Trophoblast cell (in vitro differentiated cells and primary cell): ENCODE data around the gene SLC10A7.
A peak's percentile ranks its signal among the peaks of the same experiment; 100 is the strongest.

Experiments used
- DNase-seq, 2 donors: peaks; one replicate each; pipeline ENCODE4 v3.0.0-alpha.2; 2016
- H2AFZ ChIP-seq: 2 replicates; pipeline ENCODE4 v1.6.1; 2013; ENCODE audit warnings: low read length, moderate library complexity, mild to moderate bottlenecking; ENCODE audit not compliant: insufficient read depth, poor library complexity
- H2AK5ac ChIP-seq: 2 replicates; pipeline ENCODE4 v1.6.1; 2013; ENCODE audit warnings: mild to moderate bottlenecking, low read length
- H2BK120ac ChIP-seq: 2 replicates; pipeline ENCODE4 v1.6.1; 2013; ENCODE audit warnings: low read length, mild to moderate bottlenecking, moderate library complexity; ENCODE audit not compliant: insufficient read depth, poor library complexity
- H2BK12ac ChIP-seq: 2 replicates; pipeline ENCODE4 v1.6.1; 2013; ENCODE audit warnings: mild to moderate bottlenecking, low read length, moderate library complexity
- H2BK5ac ChIP-seq: 2 replicates; pipeline ENCODE4 v1.6.1; 2013; ENCODE audit warnings: low read length, low read depth, moderate library complexity, mild to moderate bottlenecking; ENCODE audit not compliant: poor library complexity
- H3K14ac ChIP-seq: 2 replicates; pipeline ENCODE4 v1.6.1; 2013; ENCODE audit warnings: mild to moderate bottlenecking, low read length
- H3K18ac ChIP-seq: 2 replicates; pipeline ENCODE4 v1.6.1; 2013; ENCODE audit warnings: mild to moderate bottlenecking, low read length
- H3K23ac ChIP-seq: 2 replicates; pipeline ENCODE4 v1.6.1; 2013; ENCODE audit warnings: low read length
- H3K27ac ChIP-seq: 2 replicates; pipeline ENCODE4 v1.5.1; 2013; ENCODE audit warnings: low read depth, mild to moderate bottlenecking, inconsistent platforms, low read length, moderate library complexity
- H3K27me3 ChIP-seq: 2 replicates; pipeline ENCODE4 v1.6.1; 2013; ENCODE audit warnings: inconsistent platforms, mild to moderate bottlenecking, low read length, moderate library complexity; ENCODE audit not compliant: insufficient read depth
- H3K36me3 ChIP-seq, 2 experiments: 1 replicate in 1 of 2; 2 replicates in 1 of 2; pipeline ENCODE4 v1.6.1; 2013; ENCODE audit warnings: low read length in 2 of 2, mild to moderate bottlenecking in 2 of 2, moderate library complexity in 1 of 2; ENCODE audit not compliant: insufficient read depth in 2 of 2, control insufficient read depth in 1 of 2
- H3K4ac ChIP-seq: 2 replicates; pipeline ENCODE4 v1.6.1; 2013; ENCODE audit warnings: low read depth, mild to moderate bottlenecking, low read length, moderate library complexity
- H3K4me1 ChIP-seq, 2 experiments: 1 replicate in 1 of 2; 2 replicates in 1 of 2; pipeline ENCODE4 v1.6.1; 2013; ENCODE audit warnings: low read length in 2 of 2, mild to moderate bottlenecking in 2 of 2, moderate library complexity in 1 of 2; ENCODE audit not compliant: insufficient read depth in 2 of 2, control insufficient read depth in 1 of 2
- H3K4me2 ChIP-seq: 2 replicates; pipeline ENCODE4 v1.6.1; 2013; ENCODE audit warnings: inconsistent platforms, mild to moderate bottlenecking, low read length, moderate library complexity
- H3K4me3 ChIP-seq: 2 replicates; pipeline ENCODE4 v1.5.1; 2013; ENCODE audit warnings: mild to moderate bottlenecking, low read depth, low read length, inconsistent platforms
- H3K79me1 ChIP-seq: one replicate; pipeline ENCODE4 v1.6.1; 2013; ENCODE audit warnings: low read length
- H3K79me2 ChIP-seq: 2 replicates; pipeline ENCODE4 v1.6.1; 2013; ENCODE audit warnings: low read length, mild to moderate bottlenecking; ENCODE audit not compliant: control insufficient read depth, insufficient read depth, poor library complexity
- H3K9ac ChIP-seq: 2 replicates; pipeline ENCODE4 v1.6.1; 2013; ENCODE audit warnings: mild to moderate bottlenecking, low read length
- H3K9me3 ChIP-seq: 2 replicates; pipeline ENCODE4 v1.6.1; 2013; ENCODE audit warnings: low read depth, mild to moderate bottlenecking, control low read depth, inconsistent platforms, low read length; ENCODE audit not compliant: insufficient read depth
- H4K12ac ChIP-seq: 2 replicates; pipeline ENCODE4 v1.6.1; 2013; ENCODE audit warnings: low read depth, mild to moderate bottlenecking, low read length, moderate library complexity
- H4K8ac ChIP-seq: 2 replicates; pipeline ENCODE4 v1.6.1; 2013; ENCODE audit warnings: low read depth, mild to moderate bottlenecking, low read length, moderate library complexity
- H4K91ac ChIP-seq: one replicate; pipeline ENCODE4 v1.6.1; 2013; ENCODE audit warnings: low read depth, mild to moderate bottlenecking, low read length, moderate library complexity
- WGBS: extraction: QIAGEN DNeasy Blood & Tissue Kit; methylation state at CpG from one replicate; pipeline ENCODE4 v1.1.7; 2013; ENCODE audit warnings: missing lambda C conversion rate; ENCODE audit not compliant: insufficient read length, insufficient coverage; ENCODE audit errors: extremely low coverage; 5-methylcytosine and 5-hydroxymethylcytosine counted together

Gene SLC10A7

GRCh38 chr4:146267826-146268225 lies 253.9 kb downstream of the SLC10A7 start:
- Histone ChIP-seq H3K27ac (no peak overlapping the region), H3K4me2 (no peak overlapping the region), H2BK12ac (no peak overlapping the region)

GRCh38 chr4:146265950-146266490 lies 255.7 kb downstream of the SLC10A7 start:
- no peak overlapping the region for H3K23ac ChIP-seq

More at GRCh38 chr4:146267826-146268225, 253.9 kb downstream of the SLC10A7 start:
- no peak overlapping the region for H2AFZ ChIP-seq
- no peaks in the 10 kb centered on the region for H3K27me3 ChIP-seq
- no peak overlapping the region for H3K14ac ChIP-seq
- H3K36me3 ChIP-seq, result no peaks in the 10 kb centered on the region
- H3K9ac ChIP-seq, result no peak overlapping the region
- H4K8ac ChIP-seq, result no peak overlapping the region
- no peak overlapping the region for H3K23ac ChIP-seq
- H4K91ac ChIP-seq, result no peak overlapping the region
- no peaks in the 10 kb centered on the region for H3K79me2 ChIP-seq
- H3K4ac ChIP-seq, result no peak overlapping the region
- H3K9me3 ChIP-seq, result no peaks in the 10 kb centered on the region
- no peaks in the 10 kb centered on the region for H3K79me1 ChIP-seq
- H2BK5ac ChIP-seq, result no peak overlapping the region
- no CpG with 5 or more reads among the region's 5 CpGs for WGBS
- peaks cover 0 to 2% of the 10 kb centered on the region in 2 experiments for H3K4me1 ChIP-seq
- no peak overlapping the region for H4K12ac ChIP-seq
- no peak overlapping the region for H2BK120ac ChIP-seq
- H3K4me3 ChIP-seq, result no peak overlapping the region
- no peak overlapping the region for H2AK5ac ChIP-seq
- peak in 1 of 2 donors; percentile 57 for DNase-seq
- H3K18ac ChIP-seq, result no peak overlapping the region

GRCh38 chr4:146263793-146264192 lies 257.9 kb downstream of the SLC10A7 start:
- no peak overlapping the region for H4K8ac ChIP-seq
- no peak overlapping the region for H3K27ac ChIP-seq
- H3K4ac ChIP-seq, result no peak overlapping the region
- no peaks in the 10 kb centered on the region for H3K36me3 ChIP-seq
- H4K91ac ChIP-seq, result no peak overlapping the region
- no peak overlapping the region for H3K18ac ChIP-seq
- no peaks in the 10 kb centered on the region for H3K9me3 ChIP-seq
- no peak overlapping the region for H3K4me2 ChIP-seq
- no peak overlapping the region for H4K12ac ChIP-seq
- no peak overlapping the region for H3K14ac ChIP-seq
- no peaks in the 10 kb centered on the region for H3K79me1 ChIP-seq
- peaks cover 2 to 4% of the 10 kb centered on the region in 2 experiments for H3K4me1 ChIP-seq
- H2AFZ ChIP-seq, result no peak overlapping the region
- H3K79me2 ChIP-seq, result no peaks in the 10 kb centered on the region
- H3K9ac ChIP-seq, result no peak overlapping the region
- no peak overlapping the region for H2BK120ac ChIP-seq
- H2AK5ac ChIP-seq, result no peak overlapping the region
- H3K4me3 ChIP-seq, result no peak overlapping the region
- H2BK5ac ChIP-seq, result no peak overlapping the region
- no peak overlapping the region for H3K23ac ChIP-seq
- DNase-seq, result peak in 1 of 2 donors; percentile 11
- H3K27me3 ChIP-seq, result no peaks in the 10 kb centered on the region
- H2BK12ac ChIP-seq, result no peak overlapping the region

More at GRCh38 chr4:146265950-146266490, 255.7 kb downstream of the SLC10A7 start:
- H3K9ac ChIP-seq, result no peak overlapping the region
- no peaks in the 10 kb centered on the region for H3K27me3 ChIP-seq
- H2AFZ ChIP-seq, result no peak overlapping the region
- no peak overlapping the region for H3K27ac ChIP-seq
- H2BK12ac ChIP-seq, result no peak overlapping the region
- no peaks in the 10 kb centered on the region for H3K79me1 ChIP-seq
- H2BK5ac ChIP-seq, result no peak overlapping the region
- no CpG with 5 or more reads among the region's 2 CpGs for WGBS
- H3K36me3 ChIP-seq, result no peaks in the 10 kb centered on the region
- H3K14ac ChIP-seq, result no peak overlapping the region
- no peaks in the 10 kb centered on the region for H3K9me3 ChIP-seq
- no peak overlapping the region for H3K4me2 ChIP-seq
- H2BK120ac ChIP-seq, result no peak overlapping the region
- no peak overlapping the region for H3K18ac ChIP-seq
- no peak overlapping the region for H4K8ac ChIP-seq
- no peak overlapping the region for H2AK5ac ChIP-seq
- no peak overlapping the region for H3K4me3 ChIP-seq
- no peak overlapping the region for H4K91ac ChIP-seq
- H3K79me2 ChIP-seq, result no peaks in the 10 kb centered on the region
- H3K4me1 ChIP-seq, result peaks cover 0 to 2% of the 10 kb centered on the region in 2 experiments
- H4K12ac ChIP-seq, result no peak overlapping the region
- H3K4ac ChIP-seq, result no peak overlapping the region
- DNase-seq, result no peak

GRCh38 chr4:146261041-146261440 lies 260.7 kb downstream of the SLC10A7 start:
- no peak overlapping the region for H4K12ac ChIP-seq
- no CpG with 5 or more reads among the region's 2 CpGs for WGBS

More at GRCh38 chr4:146261041-146261440, 260.7 kb downstream of the SLC10A7 start:
- Histone ChIP-seq H3K79me1 (no peaks in the 10 kb centered on the region), H4K8ac (no peak overlapping the region), H3K18ac (no peak overlapping the region), H2BK120ac (no peak overlapping the region), H3K27ac (no peak overlapping the region), H3K9ac (no peak overlapping the region), H3K79me2 (no peaks in the 10 kb centered on the region), H3K36me3 (no peaks in the 10 kb centered on the region), H2AFZ (no peak overlapping the region), H3K14ac (no peak overlapping the region), H4K91ac (no peak overlapping the region), H3K4me1 (peaks cover 0 to 4% of the 10 kb centered on the region in 2 experiments), H2AK5ac (no peak overlapping the region), H3K23ac (no peak overlapping the region), H3K4ac (no peak overlapping the region), H2BK5ac (no peak overlapping the region), H3K4me3 (no peak overlapping the region), H3K9me3 (no peaks in the 10 kb centered on the region), H2BK12ac (no peak overlapping the region), H3K4me2 (no peak overlapping the region), H3K27me3 (no peaks in the 10 kb centered on the region)
- DNase-seq, result no peak
